ENCODE measurements around the gene STK25. TPM values are rescaled to one million over a fixed set of nuclear protein-coding genes. Genes with fewer than 3 reads are reported as not detected.

Gene STK25
- polyA plus RNA-seq, result 100 to 1,000 TPM; 116 to 169 (median 146) TPM

DNA sequence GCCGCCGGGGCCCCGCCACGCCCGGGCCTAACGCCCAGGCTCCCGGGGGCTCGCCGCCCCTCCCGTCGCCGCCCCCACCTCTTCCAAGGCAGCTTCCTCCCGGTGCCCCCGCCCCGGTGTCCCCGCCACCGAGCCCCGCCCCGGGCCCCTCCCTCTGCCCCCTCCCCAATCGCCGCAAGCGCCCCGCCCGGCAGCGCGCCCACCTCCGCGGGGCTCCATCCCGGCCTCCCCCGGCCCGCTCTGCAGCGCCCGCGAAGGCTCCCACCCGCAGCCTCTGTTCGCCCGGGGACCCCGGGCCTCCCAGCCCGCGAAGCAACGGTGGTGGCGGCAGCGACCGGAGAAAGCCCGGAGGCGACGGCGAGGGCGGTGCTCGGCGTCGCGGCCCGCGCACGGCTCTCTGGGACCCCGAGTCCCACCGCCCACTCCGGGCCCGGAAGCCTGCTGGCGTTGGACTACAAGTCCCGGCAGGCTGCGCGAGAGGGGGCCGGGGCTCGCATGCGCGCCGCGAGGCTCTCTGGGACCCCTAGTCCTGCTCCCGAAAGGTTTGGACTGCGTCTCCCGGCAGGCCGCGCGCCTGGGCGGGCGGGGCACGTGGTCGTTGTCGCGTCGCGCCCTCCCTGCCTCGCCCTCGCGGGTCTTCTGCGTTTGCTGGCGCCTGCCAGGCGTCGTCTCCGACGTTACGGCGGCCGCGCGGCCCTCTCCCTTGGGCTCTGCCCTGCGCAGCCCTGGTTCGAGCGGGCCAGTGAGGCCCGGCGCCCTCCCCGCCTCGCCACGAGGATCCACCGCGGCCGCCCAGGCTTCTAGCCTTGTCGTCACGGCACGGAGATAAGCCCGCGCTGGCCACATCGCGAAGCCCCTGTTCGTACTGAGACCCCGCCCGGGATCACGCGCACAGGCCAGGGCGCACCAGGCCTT, at the start of gene STK25:
Gene STK25, minus strand, starts transcription at position 345 of the 915 bp plus-strand sequence. CDS start 549 bp downstream, outside the sequence.
- 1% methylated on average over 72 to 122 of the region's 122 CpGs for WGBS, 3 donors
- no peak within 1 kb of the TSS for H3K27ac ChIP-seq (ENCODE audit: low read depth, low read length)

- no peak overlapping the region for H3K27ac ChIP-seq (ENCODE audit: low read depth, low read length)
Observed at GRCh38 chr2:241556746-241557145, 48.4 kb upstream of the STK25 start.

DNA sequence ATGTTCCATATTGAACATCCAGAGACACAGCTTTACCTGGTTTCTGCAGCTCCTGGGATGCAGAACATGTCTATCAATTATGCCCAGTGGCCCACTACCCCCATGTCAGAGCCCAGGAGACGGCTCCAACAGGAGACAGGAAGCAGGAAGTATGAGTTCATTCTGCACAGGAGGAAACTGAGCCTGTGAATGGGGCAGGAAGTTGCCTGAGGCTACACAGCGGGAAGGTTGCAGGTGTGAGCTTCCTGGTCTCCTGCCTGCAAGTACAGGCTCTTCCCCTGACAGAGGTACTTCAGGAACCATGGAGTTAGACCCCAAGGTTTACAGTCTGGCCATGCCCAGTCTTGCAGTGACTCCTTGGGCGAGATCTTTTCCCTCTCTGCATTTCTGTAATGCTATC, 47.3 kb upstream of the STK25 start:
- WGBS, 3 donors, result 39 to 51% (median 50%) methylated on average over 3 of the region's 3 CpGs
- no peak overlapping the region for H3K27ac ChIP-seq (ENCODE audit: low read depth, low read length)

DNA sequence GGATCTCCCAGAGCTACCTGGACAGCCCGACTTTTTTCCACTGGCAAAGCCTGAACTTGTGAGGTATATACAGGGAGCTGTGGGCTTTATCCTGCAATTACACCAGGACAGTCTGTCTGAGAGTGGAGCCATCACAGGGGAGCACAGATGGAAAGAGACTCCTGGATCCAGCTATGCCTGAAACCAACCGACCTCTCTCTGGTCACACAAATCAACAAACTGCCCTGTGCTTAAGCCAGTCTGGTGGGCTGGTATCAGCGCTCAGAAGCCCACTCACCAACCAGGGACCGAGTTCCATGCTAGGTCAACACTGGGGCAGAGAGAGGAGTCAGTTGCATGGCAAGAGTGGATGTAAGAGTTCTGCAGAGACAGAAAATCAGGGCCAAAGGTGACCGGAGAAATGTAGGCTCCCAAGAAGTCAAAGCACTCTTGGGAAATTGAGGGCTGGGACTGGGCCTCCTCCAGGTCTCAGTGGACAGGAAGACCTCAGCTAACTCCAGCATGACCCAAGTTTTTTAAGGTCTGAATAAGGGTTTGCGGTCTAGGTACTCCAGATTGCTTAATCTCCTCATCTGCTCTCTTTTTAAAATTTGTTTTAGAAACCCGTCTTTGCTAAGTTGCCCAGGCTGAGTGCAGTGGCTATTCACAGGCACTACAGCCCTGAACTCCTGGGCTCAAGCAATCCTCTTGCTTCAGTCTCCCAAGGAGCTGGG, 46.4 kb upstream of the STK25 start:
- no peak overlapping the region for H3K27ac ChIP-seq (ENCODE audit: low read depth, low read length)
- WGBS, 3 donors, result 78 to 88% (median 80%) methylated on average over 7 of the region's 7 CpGs

- WGBS, 3 donors, result 54 to 62% (median 54%) methylated on average over 6 of the region's 6 CpGs
Observed at GRCh38 chr2:241553981-241554380, 45.6 kb upstream of the STK25 start.

GRCh38 chr2:241553512-241553830, 45.1 kb upstream of the STK25 start:
- WGBS, 3 donors, result 69 to 80% (median 79%) methylated on average over 12 of the region's 12 CpGs
- no peak overlapping the region for H3K27ac ChIP-seq (ENCODE audit: low read depth, low read length)

More at GRCh38 chr2:241553981-241554380, 45.6 kb upstream of the STK25 start:
- H3K27ac ChIP-seq (ENCODE audit: low read depth, low read length), result no peak overlapping the region

- 54 to 77% (median 68%) methylated on average over 32 to 33 of the region's 33 CpGs for WGBS, 3 donors
- H3K27ac ChIP-seq (ENCODE audit: low read depth, low read length), result no peak overlapping the region
Observed at GRCh38 chr2:241551998-241552737, 43.8 kb upstream of the STK25 start.

- 59 to 66% (median 60%) methylated on average over 12 of the region's 12 CpGs for WGBS, 3 donors
- no peak overlapping the region for H3K27ac ChIP-seq (ENCODE audit: low read depth, low read length)
Observed at GRCh38 chr2:241551599-241551997, 43.2 kb upstream of the STK25 start.

DNA sequence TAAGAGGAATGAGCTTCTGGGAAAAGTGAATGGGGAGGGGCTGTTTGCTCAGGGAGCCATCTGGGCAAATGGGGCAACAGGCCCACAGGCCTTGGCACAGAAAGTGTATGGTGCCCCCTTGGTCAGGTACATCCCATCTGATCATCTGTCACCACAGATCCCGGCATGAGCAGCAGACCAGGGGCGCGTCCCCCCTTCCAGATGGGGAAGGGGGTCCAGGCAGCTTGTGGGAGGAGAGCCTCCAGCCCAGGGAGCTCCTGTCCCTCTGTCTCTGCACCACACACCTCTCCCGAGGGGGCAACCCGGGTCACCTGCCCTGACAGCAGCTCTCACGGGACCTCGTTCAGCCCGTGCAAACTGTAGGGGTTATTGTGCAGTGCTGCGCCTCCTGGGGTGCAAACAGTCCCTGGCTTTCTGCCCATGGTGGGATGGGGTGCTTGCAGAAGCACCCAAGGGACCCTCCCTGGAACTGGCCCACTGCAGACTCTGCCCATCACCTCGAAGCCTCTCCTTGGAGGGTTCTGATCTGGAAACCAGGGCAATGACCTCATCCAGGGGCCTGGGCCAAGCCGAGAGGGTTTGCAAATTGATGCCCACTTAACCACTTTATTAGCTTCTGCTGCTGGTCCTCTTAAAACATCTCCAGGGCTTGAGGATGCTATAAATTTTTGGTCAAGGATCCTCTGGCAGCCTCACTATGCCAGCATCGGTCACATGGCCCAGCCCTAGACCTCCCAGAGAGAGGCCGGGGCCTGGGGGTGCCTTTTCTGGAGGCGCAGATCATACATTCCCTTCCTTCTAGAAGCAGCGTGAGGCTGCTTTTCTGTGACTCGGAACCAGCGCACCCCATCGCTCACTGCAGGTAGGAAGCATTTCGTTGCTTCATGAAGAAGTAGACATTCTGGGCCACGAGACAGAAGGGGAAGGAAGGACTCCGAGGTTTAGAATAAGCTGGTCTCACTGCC, 42.5 kb upstream of the STK25 start:
- 76 to 84% (median 78%) methylated on average over 21 of the region's 21 CpGs for WGBS, 3 donors
- no peak overlapping the region for H3K27ac ChIP-seq (ENCODE audit: low read depth, low read length)

- H3K27ac ChIP-seq (ENCODE audit: low read depth, low read length), result no peak overlapping the region
- WGBS, 3 donors, result 71 to 82% (median 73%) methylated on average over 3 of the region's 3 CpGs
Observed at GRCh38 chr2:241548451-241548835, 40.1 kb upstream of the STK25 start.

DNA sequence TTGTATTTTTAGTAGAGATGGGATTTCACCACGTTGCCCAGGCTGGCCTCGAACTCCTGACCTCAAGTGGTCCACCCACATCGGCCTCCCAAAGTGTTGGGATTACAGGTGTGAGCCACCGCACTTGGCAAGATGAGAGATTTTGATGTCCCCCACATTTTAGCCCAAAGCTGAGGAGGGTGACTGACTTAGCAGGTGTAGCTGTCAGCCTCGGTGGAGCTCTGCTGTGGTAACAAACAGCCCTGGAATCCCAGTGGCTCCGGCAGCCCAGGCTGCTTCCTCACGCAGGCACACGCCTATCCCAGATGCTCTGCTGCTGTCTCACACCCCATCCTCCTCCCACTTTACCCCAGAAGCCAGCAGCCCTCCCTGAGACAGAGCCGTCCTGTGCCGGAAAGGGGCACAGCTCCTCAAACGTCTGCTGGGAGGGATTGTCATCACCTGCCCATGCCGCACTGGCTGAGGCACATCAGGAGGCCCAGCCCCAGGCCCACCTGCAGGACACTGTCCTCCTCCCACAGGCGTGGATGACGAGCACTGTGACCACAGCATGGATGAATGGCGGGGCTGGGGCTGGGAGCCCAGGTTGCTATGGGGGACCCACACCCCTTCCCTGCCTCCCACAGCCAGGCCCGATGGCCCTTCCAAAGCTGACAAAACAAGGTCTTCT, 39.5 kb upstream of the STK25 start:
- H3K27ac ChIP-seq (ENCODE audit: low read depth, low read length), result no peak overlapping the region
- WGBS, 3 donors, result 92 to 93% (median 93%) methylated on average over 16 of the region's 16 CpGs

DNA sequence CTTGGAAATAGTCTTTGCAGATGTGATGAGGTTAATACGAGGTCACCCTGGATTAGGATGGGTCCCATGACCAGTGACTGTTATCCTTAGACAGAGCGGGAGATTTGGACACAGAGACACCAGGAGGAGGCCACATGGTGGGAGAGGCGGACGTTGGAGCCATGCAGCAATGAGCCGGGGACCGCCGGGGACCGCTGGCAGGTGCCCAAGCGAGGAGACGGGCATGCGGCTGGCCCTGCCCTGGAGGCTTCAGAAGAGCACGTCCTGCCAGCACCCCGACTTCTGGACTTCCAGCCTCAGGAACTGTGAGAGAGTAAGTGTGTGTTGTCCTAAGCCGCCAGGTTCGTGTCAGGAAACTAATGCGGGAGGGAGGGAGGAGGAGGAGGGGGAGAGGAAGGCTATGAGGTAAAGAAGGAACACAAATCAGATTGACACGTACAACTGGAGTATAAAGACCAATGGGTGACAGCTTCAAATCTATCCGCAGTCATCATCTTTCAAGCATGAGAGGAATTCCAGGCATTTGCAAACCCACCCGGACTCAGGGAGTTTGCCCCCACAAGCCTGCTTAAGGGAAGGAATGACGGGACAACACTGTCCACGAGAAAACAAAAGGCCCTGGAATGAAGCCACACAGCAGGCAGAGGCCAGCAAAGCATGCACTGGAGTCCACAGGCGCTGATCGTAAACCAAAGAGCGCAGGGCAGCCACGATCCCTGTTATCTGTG, 38.6 kb upstream of the STK25 start:
- no peak overlapping the region for H3K27ac ChIP-seq (ENCODE audit: low read depth, low read length)
- WGBS, 3 donors, result 34 to 45% (median 39%) methylated on average over 25 of the region's 25 CpGs

GRCh38 chr2:241545523-241546473, 37.4 kb upstream of the STK25 start:
- 72 to 76% (median 73%) methylated on average over 10 to 12 of the region's 12 CpGs for WGBS, 3 donors
- H3K27ac ChIP-seq (ENCODE audit: low read depth, low read length), result no peak overlapping the region

GRCh38 chr2:241545106-241545505, 36.7 kb upstream of the STK25 start:
- 34 to 56% (median 48%) methylated on average over 10 of the region's 10 CpGs for WGBS, 3 donors
- H3K27ac ChIP-seq (ENCODE audit: low read depth, low read length), result no peak overlapping the region

DNA sequence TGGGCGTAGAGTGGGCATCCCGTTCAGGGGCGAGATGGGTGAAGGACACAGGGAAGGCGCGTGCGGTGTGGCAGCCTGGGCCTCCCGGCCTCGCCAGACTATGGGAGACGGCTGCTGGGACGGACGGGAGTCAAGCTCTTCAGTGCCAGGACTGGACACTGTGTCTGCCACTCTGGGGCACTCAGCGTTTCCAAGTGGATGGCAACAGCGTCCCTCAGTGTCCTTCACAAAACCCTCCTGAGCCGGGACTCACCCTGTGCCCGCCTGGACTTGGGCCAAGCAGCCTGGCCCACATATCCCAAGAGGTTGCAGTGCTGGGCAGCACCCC, 33.9 kb upstream of the STK25 start:
- H3K27ac ChIP-seq (ENCODE audit: low read depth, low read length), result no peak overlapping the region
- WGBS, 3 donors, result 38 to 79% (median 78%) methylated on average over 15 of the region's 15 CpGs
